Right atrium auricular region (tissue), 2 donors: ENCODE data around the gene ATG2A. TPM values are rescaled to one million over a fixed set of nuclear protein-coding genes. Genes with fewer than 3 reads are reported as not detected.

ENCODE experiments used
- DNase-seq: peaks from one replicate; pipeline ENCODE4 v3.0.0-alpha.2; 2019; ENCODE audit warnings: low spot score
- H3K27ac ChIP-seq, 2 donors: fragments of 200-600 bp; sonication (generic); 1 replicate in 1 of 2; 2 replicates in 1 of 2; pipeline ENCODE4 v1.5.1; 2016 to 2019
- H3K27me3 ChIP-seq, 2 donors: fragments of 200-600 bp; sonication (generic); one replicate each; pipeline versions ENCODE4 v1.5.1 to v1.6.0; 2017 to 2019
- H3K36me3 ChIP-seq: fragments of 200-600 bp; sonication (generic); one replicate; pipeline ENCODE4 v1.5.1; 2016
- H3K4me1 ChIP-seq, 2 donors: fragments of 200-600 bp; sonication (generic); one replicate each; pipeline versions ENCODE4 v1.5.1 to v1.6.0; 2017 to 2019
- H3K4me3 ChIP-seq, 2 donors: fragments of 200-600 bp; sonication (generic); 1 replicate in 1 of 2; 2 replicates in 1 of 2; pipeline ENCODE4 v1.5.1; 2017 to 2019; ENCODE audit warnings: mild to moderate bottlenecking in 1 of 2, moderate library complexity in 1 of 2
- H3K9me3 ChIP-seq, 2 donors: fragments of 200-600 bp; sonication (generic); one replicate each; pipeline ENCODE4 v1.5.1; 2019
- CTCF ChIP-seq, 2 donors: fragments of 200-600 bp; sonication (generic); IDR thresholded peaks; one replicate each; pipeline ENCODE4 v1.5.1; 2019; ENCODE audit warnings: antibody characterized with exemption in 2 of 2
- total RNA-seq, 2 donors: library from RNA; depleted of rRNA; stranded (reverse); fragments of >200 nt; gene quantifications; one replicate each; pipeline ENCODE4 v1.1.0, GENCODE V29; 2016

Gene ATG2A
- total RNA-seq, 2 donors from 2014 or later, result 16.0 to 24.1 TPM

GRCh38 chr11:64923944-64924909 is 7.2 kb upstream of the ATG2A start, which contains the start of gene PPP2R5B:
Gene PPP2R5B, plus strand, starts transcription at chr11:64924689. Its CDS starts 1,046 bp downstream, at chr11:64925735.
- no peaks in the 10 kb centered on the region for H3K9me3 ChIP-seq
- peaks cover 23% of the 10 kb centered on the region for H3K36me3 ChIP-seq
- H3K27ac ChIP-seq, result peak within 1 kb of the TSS; percentile 97 to 98
- H3K27me3 ChIP-seq, result no peaks in the 10 kb centered on the region
- peak; percentile 96 for DNase-seq
- no peak for TF ChIP-seq CTCF (IDR thresholded peaks at IDR 0.05)
- peak within 1 kb of the TSS; percentile 95 to 96 for H3K4me3 ChIP-seq
- H3K4me1 ChIP-seq, result peaks cover 0 to 32% of the 10 kb centered on the region in 2 donors

GRCh38 chr11:64923151-64923661 is 6.2 kb upstream of the ATG2A start:
- peaks cover 0 to 39% of the 10 kb centered on the region in 2 donors for H3K4me1 ChIP-seq

GRCh38 chr11:64921384-64921783 is 4.4 kb upstream of the ATG2A start:
- no peak for DNase-seq
- Histone ChIP-seq H3K27me3 (no peaks in the 10 kb centered on the region), H3K27ac (no peak overlapping the region), H3K4me3 (no peak overlapping the region), H3K4me1 (peaks cover 0 to 42% of the 10 kb centered on the region in 2 donors), H3K36me3 (no peaks in the 10 kb centered on the region), H3K9me3 (no peaks in the 10 kb centered on the region)
- no peak for TF ChIP-seq CTCF (IDR thresholded peaks at IDR 0.05)

More at GRCh38 chr11:64923151-64923661, 6.2 kb upstream of the ATG2A start:
- no peak for TF ChIP-seq CTCF (IDR thresholded peaks at IDR 0.05)
- peak overlapping the region; percentile 97 to 98 for H3K27ac ChIP-seq
- no peaks in the 10 kb centered on the region for H3K27me3 ChIP-seq
- no peaks in the 10 kb centered on the region for H3K9me3 ChIP-seq
- H3K4me3 ChIP-seq, result peak overlapping the region in 1 of 2 donors; percentile 96
- H3K36me3 ChIP-seq, result peaks cover 13% of the 10 kb centered on the region
- no peak for DNase-seq

GRCh38 chr11:64920124-64920523 is 3.1 kb upstream of the ATG2A start:
- H3K27me3 ChIP-seq, result no peaks in the 10 kb centered on the region
- H3K4me3 ChIP-seq, result no peak overlapping the region
- H3K4me1 ChIP-seq, result peaks cover 0 to 42% of the 10 kb centered on the region in 2 donors
- TF ChIP-seq CTCF (IDR thresholded peaks at IDR 0.05), result no peak
- H3K36me3 ChIP-seq, result no peaks in the 10 kb centered on the region
- DNase-seq, result no peak
- no peaks in the 10 kb centered on the region for H3K9me3 ChIP-seq
- H3K27ac ChIP-seq, result no peak overlapping the region

GRCh38 chr11:64919627-64920026 is 2.6 kb upstream of the ATG2A start:
- peaks cover 0 to 42% of the 10 kb centered on the region in 2 donors for H3K4me1 ChIP-seq
- H3K36me3 ChIP-seq, result no peaks in the 10 kb centered on the region
- H3K4me3 ChIP-seq, result no peak overlapping the region
- H3K27ac ChIP-seq, result peak overlapping the region in 1 of 2 donors; percentile 4
- no peaks in the 10 kb centered on the region for H3K9me3 ChIP-seq
- H3K27me3 ChIP-seq, result no peaks in the 10 kb centered on the region
- TF ChIP-seq CTCF (IDR thresholded peaks at IDR 0.05), result no peak
- DNase-seq, result no peak
